GM19035 (cell line): ENCODE measurements around the gene CIB4.

Experiments used
- ATAC-seq: cut with Tn5 transposase; IDR thresholded peaks from one replicate; pipeline ENCODE4 v1.9.1; 2021; ENCODE audit not compliant: unreplicated experiment

Gene CIB4

DNA sequence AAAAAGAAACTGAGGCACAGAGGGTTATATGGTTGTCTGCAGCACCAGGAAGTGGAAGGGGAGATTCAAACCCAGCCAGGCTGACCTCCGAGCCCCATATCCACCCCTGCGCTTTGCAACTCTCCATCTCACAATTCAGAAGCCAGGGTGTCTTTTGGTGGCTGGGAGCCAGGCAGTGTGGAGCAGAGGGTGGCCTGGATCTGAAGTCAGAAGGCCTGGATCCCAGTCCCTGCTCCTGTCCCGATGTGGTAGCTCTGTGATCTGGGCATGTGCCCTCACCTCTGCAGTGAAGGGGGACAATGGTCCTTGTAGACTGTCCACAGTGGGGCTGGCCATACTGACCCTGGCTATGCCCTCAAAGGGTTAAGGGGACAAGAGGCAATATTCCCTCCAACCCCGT is 57.0 kb downstream of the CIB4 start:
- no peak for ATAC-seq

DNA sequence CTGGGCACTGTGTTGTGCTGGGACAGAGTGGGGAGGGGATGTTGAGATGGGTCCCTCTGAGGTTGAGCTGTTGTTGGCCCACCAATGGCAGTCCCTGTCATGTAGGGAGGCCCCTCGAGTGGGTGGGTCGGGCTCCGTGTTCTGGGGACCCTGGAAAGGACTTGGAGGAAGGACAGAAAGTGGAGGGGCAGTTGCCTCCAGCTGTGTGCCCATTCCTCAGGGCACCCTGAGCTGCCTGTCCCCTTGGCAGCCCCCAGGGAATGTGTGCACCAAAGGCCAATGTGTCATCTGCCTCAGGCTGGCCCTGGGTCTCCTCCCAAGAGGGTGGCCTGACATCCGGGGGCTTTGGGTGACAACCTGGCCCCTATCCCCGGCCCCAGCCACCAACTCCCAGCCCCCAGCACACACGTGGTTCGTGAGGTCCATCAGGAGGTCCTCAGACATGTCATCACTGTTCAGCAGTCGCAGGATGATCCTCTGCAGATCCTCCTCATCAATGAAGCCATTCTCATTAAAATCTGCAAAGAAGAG is 57.7 kb downstream of the CIB4 start:
- ATAC-seq = no peak

DNA sequence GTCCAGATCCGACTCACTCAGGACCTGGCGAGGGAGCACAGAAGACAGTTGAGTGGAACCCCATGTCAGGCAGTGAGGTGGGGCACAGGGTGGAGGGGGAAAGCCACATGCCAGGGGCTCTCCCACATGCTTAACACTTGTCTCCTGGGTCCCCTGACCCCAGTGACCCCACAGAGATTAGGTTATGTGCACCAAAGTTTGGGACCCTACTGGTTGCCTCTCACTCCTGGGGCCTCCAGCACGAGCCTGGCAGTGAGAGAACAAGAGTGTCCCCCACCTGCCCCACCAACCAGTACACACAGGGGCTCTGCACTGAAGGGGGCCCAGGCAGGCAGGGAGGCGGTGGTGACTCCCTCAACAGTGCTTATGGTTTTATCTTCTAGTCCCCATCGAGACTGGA is 58.3 kb downstream of the CIB4 start:
- no peak for ATAC-seq

DNA sequence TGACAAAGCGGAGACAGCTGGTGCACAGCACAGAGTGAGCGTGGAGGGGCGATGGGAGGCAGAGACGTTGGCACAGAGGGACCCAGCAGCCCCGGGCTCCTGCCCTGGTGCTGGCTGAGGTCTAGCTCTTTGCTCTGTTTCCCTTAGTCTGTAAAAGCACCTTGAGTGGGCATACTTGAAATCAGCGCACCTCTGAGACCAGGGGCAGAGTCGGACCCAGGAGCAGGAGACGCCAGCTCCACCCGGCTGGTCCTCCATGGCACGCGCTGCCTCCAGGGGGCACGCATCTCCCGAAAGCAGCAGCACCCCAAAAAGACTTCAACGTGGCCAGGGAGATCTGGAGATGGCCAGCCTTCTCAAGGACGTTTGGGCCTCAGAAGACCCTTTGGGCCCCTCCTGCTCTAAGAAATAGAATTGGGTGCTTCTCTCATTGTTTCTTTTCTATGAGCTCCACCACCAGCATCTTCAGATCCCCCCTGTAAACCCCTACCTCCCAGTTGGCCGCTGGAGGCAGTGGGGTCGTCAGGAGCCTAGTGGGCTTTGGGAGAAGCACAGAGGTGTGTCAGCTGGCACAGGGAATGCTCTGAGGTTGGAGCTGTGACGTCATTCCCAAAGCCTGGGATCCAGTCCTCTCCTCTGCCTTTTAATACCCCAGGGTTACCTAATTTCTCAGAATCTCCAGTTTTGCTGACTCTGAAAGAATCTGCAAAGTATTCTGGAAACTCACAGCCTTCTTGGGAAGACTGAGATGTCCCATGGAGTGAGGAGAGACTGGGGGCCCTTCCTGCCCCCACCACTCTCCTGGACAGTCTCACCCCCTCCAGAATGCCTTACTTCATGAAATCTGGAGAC is 58.9 kb downstream of the CIB4 start:
- no peak for ATAC-seq

DNA sequence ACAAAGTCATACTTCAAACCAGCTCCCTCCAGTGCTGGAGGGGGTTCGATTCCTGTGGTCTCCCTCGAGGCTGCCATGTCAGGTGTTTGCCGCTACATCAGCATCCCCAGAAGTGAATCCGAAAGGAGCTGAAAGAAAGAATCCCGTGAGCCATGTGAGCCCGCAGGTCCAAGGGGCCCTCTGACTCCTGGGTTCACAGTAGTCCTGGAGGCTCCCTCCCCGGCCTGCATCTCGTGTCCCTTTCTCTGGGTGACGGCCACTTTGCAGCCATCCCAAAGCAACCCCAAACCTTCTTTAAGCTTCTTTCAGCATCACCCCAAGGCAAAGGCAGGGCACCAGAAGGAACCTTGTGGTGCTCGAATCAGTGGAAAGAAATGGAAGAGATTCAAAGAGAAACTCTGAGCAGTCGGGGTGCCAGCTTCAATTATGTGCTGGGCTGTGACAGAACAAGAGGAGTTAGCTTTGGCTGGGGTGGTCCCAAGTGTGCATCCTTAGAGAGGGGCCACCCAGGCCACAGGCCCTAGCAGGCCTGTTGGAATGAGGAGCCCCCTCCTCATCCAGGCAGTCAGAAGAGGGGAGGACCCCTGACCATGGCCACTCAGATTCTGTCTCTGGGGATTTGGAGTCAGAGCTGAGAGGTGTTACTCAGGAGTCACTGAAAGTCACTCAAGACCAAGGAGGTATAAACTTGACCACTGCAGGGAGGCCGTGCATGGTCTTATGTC is 59.7 kb downstream of the CIB4 start:
- no peak for ATAC-seq

DNA sequence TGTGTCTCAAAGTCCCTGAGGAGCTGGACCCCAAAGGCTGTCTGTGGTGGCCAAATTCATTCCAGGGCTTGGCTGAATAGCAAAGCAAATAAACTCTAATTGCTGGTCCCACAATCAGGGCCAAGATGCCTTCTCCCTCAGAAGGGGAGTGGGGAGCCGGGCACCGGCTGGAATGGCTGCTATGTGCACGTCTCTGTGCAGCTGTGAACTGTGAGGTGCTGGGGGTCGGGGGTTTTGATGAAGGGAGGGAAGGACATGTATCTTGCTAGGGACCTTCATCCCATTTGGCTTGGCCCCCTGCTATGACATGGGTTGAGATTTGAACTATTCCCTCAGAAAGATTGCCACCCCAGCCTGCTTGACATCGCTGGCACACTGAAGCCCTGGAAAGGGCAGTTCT is 60.4 kb downstream of the CIB4 start:
- ATAC-seq = no peak

DNA sequence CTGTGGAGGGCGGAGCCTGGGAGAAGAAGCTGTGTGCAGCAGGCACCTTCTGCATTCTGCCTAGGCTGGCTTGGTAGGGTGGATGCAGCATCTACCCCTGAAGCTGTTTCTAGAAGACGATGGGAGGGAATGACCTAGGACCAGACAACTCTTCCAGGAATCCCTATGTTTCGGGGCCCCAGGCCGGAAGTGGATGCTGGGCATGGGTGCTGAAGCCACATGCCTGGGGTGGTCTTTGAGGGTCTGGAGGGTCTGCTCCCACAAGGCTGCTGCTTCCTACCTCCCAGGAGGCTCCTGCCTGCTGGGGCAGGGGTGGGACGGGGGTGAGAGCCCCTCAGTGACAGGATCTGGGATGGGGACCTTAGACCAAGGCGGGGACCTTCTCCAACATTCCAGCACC is 61.0 kb downstream of the CIB4 start:
- no peak for ATAC-seq

DNA sequence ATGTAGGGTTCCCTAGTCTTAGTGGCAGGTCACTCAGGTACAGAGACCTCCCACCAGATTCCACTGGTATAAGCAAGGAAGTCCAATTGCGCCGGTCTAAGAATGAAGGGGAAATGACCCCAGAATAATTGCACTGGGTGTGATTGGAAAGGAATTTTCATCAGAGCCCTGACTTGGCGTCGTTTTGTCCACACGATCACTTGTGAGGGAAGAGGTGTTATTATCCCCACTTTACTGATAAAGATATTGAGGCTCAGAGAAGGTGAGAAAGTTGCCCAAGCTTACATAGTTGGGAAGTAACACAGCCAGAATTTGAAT is 61.5 kb downstream of the CIB4 start:
- no peak for ATAC-seq

DNA sequence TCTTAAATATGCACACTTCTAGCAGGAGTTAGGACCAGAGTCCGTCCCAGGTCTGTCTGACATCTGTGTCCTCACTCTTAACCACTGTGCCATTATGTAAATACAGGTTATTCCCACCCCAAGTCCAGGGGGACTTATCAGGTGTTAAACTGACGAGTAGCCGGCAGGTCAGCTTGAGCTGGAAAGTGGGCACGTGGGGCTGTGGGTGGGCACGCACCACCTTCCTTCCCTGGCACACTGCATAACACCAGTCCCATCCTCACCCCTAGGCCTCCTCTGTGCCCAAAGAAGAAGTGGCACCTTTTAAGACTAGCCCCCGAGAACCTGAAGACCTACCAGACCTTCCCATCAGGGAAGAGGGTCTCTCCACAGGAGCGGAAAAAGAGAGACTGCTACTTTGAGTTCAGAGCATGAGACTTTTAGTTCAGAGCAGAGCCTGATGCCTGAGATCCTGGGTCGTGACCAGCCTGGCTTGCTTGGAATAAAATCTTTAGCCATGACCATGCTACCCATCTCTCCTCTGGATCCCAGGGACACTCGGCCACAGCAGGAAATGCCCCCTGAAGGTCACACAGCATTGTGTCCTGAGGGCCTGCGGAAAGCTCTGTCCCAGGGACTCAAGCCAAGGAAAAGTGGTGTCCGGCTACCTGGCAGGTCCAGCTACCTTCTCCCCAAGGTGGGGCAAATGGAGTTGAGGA is 62.0 kb downstream of the CIB4 start:
- ATAC-seq = no peak

DNA sequence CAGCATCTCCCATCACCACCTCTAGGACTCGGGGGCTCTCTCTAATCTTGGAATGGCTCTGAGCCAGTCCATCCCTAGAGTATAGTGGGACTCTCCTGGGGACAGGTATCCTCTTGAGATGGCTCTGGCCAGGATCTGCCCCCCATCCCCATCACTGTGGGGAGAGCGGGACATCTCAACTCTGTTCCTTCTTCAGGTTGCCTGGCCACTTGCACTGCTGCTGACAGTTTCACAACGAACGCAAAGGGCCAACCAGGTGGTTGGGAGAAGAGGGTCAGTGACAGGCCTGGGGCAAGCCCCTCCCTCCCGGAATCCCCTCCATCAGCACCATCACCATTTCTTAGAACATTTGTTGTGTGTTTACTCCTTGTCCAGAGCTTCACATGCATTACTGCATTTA is 62.6 kb downstream of the CIB4 start:
- ATAC-seq = no peak

DNA sequence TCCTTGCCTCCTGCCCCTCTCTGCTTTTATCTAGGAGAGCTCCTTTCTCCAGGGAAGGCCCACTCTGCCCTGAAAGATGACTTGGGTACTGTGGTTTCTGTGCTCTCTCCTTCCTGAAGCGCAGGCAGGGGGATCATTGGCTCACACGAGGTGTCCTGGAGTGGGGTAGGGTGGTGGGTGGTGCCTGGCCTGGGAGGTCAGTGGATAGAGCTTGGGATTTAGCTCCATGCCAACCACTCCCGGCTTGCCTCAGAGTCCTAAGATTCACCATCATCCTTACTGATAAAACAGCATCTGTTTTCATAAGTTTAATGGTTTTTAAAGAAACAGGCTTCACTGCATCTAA is 63.1 kb downstream of the CIB4 start:
- ATAC-seq = no peak

DNA sequence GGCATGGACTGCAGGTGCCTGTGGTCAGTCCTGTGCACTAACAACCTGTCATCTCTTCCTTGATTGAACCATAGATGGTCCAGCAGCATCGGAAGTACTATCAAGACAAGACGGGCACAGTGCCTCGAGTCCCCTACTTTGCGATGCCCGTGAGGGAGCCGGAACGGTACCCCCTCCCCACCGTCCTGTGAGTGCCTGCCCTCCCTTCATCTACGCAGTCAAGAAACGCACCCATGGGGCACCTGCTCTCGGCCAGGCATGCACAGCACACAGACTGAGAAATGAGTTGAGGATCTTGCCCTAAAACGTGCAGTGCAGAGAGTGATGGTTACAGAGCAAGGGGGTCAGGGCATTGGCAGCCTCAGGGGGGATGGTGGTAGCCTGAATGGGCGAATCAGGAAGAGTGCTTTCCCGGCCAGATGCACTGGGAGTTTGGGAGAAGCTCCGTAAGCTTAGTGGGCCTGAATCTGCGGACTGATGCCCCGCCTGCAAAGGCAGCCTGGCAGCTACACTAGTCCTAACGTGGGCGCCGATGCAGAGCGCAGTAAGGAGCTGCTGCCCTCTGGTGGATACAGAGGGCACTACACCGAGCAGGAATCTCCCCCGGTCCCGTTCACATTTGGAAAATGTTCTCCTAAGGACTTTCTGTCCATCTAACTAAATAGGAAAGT is 63.6 kb downstream of the CIB4 start:
- no peak for ATAC-seq

DNA sequence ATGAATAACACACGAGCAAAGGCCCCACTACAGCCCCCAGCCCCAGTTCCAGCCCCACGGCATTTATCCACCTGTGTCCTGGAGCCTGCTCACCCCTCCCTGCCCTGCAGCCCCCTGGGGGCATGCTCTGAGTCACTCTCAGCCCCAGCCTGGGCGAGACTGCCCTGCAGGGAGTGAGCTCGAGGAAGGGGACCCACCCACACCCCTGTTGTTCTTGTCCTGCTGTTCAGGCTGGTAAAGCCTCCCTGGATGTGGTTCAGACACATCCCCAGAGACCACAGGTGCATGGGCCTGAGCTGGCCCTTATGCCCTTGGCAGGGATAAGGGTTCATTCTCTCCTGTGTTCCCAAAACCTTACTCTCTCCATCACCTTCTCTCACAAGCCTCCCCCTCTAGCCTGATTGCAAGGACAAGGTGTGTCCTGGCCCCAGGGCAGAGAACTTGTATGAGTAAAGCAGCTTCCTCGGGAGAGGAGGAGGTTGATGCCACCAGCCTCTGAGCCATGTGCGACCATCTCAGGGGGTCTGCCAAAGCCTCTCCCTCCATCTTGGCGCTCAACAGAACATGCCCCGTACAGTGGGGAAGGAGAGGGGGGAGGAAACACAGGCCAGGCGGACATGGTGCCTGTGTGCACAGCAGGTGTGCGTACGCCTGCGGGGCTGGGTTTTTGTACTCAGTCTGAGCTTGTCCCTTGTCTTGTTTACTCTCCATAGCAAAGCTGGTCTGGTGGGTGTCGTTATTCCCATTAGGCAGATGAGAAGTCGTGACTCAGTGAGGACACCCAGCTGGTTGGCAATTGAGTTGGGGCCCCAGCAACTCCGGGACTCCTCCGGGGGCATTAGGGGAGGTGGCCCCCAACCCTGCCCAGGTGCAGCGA is 64.4 kb downstream of the CIB4 start:
- ATAC-seq = no peak

DNA sequence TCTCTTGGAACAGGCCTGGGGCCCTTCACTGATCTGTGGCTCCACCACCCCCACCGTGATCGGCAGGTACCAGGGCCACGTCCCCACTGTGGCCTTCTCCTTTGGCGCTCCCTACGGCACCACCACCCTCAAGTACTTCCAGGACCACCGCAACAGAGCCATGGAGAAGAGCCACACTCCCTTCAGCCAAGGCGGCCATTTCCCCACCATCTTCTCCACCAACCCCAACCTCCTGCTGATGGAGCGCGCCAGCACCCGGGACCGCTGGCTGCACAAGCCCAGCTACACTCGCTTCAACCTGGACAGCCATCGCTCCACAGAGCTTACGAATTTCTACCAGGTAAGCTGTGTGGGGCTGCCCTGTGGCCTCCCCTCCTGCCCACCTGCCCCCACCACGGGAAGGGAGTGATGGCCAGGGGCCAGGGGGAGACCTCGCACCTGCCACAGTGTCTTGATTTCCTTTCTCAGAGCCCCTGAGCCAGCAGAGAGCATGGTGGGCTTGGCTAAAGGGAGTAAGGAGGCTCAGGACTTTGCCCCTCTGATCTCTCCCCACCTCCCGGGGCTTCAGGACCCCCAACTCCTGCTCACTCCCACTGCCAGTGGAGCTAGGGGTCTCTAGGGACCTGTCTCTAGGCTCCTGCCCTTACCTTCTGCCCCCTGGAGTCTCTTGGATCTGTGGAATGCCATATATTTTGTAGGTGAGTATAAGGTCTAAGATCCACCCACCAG is 65.2 kb downstream of the CIB4 start:
- ATAC-seq = no peak

DNA sequence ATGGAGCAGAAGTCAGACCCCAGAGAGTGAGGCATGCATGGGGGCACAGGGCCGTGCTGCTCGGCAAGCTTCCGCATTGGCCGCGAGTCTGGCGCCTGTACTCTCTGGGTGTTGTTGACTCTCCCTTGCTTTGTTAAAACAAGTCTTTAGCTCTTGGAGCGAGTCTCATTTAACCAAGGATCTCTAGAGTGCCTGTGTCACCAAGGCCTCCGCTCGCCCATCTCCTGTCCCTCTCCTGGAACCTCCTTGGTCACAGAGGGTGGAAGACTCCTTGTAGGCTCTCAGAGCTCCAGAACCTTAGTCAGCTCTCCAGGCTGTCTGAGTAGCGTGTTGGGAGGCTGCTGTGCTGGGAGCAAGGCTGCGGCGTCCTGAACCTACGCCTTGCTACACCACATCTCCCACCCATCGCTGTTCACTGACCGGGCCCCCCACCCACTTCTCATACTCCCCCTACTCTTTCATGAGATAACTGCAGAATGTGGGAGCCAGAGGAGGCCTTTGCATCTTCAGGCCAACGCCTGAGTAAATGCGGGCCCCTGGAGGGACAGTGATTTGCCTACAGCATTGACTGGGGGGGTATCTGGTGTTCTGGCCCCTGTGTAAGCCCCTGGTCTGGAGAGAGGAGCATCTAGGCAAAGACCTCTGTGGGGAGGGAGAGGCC is 66.1 kb downstream of the CIB4 start:
- ATAC-seq = no peak

DNA sequence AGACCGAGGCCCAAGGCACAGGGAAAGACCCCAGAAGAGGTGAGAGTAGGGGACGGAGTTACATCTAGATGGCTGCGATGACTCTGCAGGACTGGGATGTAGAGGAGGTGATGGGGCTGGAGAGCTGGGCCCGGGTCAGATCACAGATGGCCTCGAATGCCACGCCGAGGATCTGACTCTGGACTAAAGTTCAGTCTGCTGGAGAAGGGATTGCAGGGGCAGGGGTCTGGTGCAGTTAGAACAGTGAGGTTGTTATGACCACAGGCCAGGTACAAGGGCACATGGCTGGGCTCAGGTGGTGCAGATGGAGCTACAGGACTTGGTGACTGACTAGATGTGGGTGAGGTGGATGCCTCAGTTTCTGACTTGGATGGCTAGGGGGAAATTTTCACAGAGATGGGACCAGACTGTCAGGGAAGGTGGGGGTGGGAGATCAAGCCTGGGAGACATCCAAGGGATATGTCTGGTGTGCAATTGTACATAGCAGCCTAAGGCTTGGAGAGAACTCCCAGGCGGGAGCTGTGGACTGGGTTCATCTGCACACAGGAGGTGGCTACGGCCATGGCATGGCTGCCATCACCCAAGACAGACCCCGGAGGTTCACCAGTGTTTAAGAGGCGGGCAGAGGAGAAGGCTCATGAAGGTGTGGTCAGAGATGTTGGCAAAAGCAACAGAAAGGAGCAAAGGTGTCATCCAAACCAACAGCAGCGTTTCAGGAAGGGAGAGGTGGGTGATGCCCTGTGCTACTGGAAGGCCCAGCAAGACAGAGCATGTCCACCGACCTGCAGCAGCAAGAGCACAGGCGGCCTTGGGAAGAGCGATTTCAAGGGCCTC is 66.9 kb downstream of the CIB4 start:
- no peak for ATAC-seq

DNA sequence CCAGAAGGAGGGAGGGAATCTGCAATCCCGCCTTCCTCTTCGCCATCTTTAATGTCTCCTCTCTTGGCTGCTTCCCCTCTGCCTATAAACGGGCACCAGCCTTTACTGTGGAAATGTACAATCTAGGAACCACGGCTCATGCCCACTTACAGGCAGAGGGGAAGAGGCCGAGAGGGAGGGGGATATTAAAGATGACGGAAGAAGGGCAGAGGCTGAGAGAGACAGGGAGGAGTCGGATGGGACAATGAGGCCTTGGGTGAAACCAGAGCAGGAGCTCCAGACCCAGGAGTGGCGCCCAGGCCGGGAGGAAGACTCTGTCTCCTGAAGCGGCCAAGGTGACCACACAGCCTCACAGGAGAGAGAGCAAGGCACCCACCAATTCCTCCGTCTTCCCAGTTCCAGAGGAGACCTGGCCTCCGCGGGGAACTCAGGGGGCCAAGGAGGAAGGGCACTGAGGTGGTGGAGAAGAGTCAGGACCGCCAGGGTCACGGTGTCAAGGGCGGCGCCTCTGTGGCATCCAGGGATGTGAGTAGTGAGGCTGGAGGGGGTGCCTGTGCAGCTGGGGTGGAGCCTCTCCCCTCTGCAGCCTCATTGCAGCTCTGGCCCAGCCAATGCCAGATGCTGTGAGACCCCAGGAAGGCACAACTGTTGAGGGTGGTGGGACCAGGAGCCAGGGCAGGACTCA is 67.8 kb downstream of the CIB4 start:
- ATAC-seq = no peak

DNA sequence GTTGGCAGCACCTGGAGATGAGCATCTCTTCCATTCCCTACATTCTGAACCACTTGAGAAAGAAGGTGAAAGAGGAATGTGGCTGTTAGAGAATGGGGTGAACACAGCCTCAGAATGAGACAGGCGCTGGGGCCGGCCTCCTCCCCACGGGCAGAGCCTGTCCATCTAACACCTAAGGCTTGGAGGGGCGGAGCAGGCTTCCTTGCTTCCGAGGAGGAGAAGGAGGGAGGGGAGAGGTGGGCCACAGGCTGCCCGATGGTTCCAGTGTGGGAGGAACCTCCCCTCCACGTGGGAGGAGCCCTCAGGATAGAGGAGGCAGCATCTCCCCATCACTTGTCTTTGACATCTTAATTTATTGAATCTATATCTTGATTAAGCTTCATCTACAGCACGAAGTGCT is 68.6 kb downstream of the CIB4 start:
- no peak for ATAC-seq
